NB4 (cell line): ENCODE measurements around the gene HDAC11.

Experiments used
- CTCF ChIP-seq: IDR thresholded peaks from one replicate; pipeline ENCODE4 v1.5.1; 2012; ENCODE audit warnings: low read depth, low read length
- MAX ChIP-seq: IDR thresholded peaks from 2 replicates; pipeline ENCODE4 v1.6.1; 2011; ENCODE audit warnings: low read depth, low read length
- MYC ChIP-seq: IDR thresholded peaks from 2 replicates; pipeline ENCODE4 v1.6.1; 2011; ENCODE audit warnings: low read depth, low read length
- POLR2A ChIP-seq: IDR thresholded peaks from 2 replicates; pipeline ENCODE4 v1.6.1; 2011; ENCODE audit warnings: mild to moderate bottlenecking; ENCODE audit not compliant: insufficient read length; ENCODE audit errors: extremely low read depth

- TF ChIP-seq CTCF (no peak), POLR2A (no peak), MAX (no peak), MYC (no peak)
These were observed 7.1 kb upstream of the HDAC11 start for GRCh38 chr3:13473020-13473419.
